Measurements from ENCODE around the gene GRIK4.

GRCh38 chr11:120635136-120635810 is 123.7 kb downstream of the GRIK4 start:
- no peak for TF ChIP-seq POLR2AphosphoS5 (IDR thresholded peaks at IDR 0.05)
- no peak for TF ChIP-seq CTCF (IDR thresholded peaks at IDR 0.05)
- no peak for TF ChIP-seq POLR2A (IDR thresholded peaks at IDR 0.05)
